Activated naive CD4-positive, alpha-beta T cell treated with anti-CD3 and anti-CD28 coated beads, Interleukin-2, amount 50 U/mL, for 24 hours (primary cell): ENCODE results near the gene SAMD11.
A peak's percentile ranks its signal among the peaks of the same experiment; 100 is the strongest.

ENCODE experiments used
- H3K27ac Mint-ChIP-seq: one replicate; pipeline ENCODE4 v1.8.0; 2021; ENCODE audit warnings: mild to moderate bottlenecking, mixed read lengths
- H3K27me3 Mint-ChIP-seq: one replicate; pipeline ENCODE4 v1.8.0; 2021; ENCODE audit warnings: mixed read lengths
- H3K36me3 Mint-ChIP-seq: one replicate; pipeline ENCODE4 v1.8.0; 2021; ENCODE audit warnings: mixed read lengths
- H3K4me1 Mint-ChIP-seq: one replicate; pipeline ENCODE4 v1.8.0; 2021; ENCODE audit warnings: mixed read lengths
- H3K4me3 Mint-ChIP-seq: one replicate; pipeline ENCODE4 v1.8.0; 2021; ENCODE audit warnings: mild to moderate bottlenecking, mixed read lengths
- H3K9me3 Mint-ChIP-seq: one replicate; pipeline ENCODE4 v1.8.0; 2021; ENCODE audit warnings: mixed read lengths

Gene SAMD11

GRCh38 chr1:920521-920920 lies 3.2 kb upstream of the SAMD11 start:
- Mint-ChIP-seq H3K9me3 (no peaks in the 10 kb centered on the region), H3K27ac (peak overlapping the region; percentile 2), H3K36me3 (no peaks in the 10 kb centered on the region), H3K4me1 (peaks cover 16% of the 10 kb centered on the region), H3K4me3 (no peak overlapping the region), H3K27me3 (peaks cover 22% of the 10 kb centered on the region)

DNA sequence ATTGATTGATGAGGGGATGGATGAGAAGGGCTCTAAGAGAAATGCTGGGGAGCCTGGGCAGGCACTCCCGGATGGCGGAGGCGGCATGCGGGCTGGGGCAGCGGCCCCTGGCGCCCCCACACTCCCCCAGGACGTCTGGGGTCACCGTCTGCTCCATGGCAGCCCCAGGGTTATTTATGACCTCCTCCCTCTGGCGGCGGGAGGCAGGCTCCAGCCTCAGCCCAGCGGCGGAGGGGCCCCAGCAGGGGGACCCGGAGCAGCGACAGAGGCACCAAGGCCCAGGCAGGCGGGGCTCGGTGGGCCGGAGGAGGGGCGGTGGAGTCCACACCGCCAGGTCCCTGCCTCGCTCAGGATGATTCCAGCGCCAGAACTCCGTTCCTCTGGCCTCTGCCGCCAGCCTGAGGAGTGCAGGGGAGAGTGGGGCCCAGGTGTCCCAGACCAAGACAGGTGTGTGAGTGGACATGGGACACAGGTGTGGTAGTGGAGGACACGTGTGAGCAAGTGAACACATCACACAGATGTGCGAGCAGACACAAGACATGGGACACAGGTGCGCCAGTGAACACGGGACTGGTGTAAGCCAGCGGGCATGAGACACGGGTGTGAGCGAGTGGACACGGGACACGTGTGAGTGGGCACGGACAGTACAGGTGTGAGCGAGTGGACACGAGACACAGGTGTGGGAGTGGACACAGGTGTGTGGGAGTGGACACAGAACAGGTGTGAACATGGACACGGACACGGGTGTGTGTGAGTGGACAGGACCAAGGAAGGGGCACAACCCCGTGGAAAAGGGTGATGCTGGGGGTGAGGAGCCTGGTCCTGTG lies 2.5 kb upstream of the SAMD11 start:
- Mint-ChIP-seq H3K27ac (no peak overlapping the region), H3K4me3 (peak overlapping the region; percentile 36), H3K4me1 (peaks cover 16% of the 10 kb centered on the region)

DNA sequence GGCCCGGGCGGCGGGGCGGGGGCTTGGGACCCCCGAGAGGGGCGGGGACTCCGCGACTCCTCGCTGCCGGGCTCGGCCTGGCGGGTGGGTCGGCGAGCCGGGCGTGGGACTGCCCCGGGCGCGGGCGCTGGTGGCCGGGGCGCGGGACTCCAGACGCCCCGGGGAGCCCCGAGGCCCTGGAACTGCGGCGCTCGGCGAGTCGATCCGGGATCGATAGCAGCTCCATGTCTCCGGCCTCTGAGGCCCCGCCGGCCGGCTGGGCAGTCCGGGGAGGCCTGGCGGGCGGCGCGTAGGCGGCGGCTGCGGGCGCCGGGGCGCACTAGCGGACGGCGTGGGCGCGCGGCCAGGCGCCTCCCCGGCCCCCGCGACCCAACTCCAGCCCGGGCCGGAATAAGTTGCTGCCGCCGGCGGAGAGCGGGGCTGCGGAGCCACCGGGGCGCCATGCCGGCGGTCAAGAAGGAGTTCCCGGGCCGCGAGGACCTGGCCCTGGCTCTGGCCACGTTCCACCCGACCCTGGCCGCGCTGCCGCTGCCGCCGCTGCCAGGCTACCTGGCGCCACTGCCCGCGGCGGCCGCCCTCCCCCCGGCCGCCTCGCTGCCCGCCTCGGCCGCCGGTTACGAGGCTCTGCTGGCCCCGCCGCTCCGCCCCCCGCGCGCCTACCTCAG lies 400 bp downstream of the SAMD11 start:
- no peak overlapping the region for H3K27ac Mint-ChIP-seq
- H3K27me3 Mint-ChIP-seq = peaks cover 24% of the 10 kb centered on the region
- H3K4me1 Mint-ChIP-seq = peaks cover 16% of the 10 kb centered on the region
- no peaks in the 10 kb centered on the region for H3K36me3 Mint-ChIP-seq
- no peak overlapping the region for H3K4me3 Mint-ChIP-seq
- no peaks in the 10 kb centered on the region for H3K9me3 Mint-ChIP-seq

More for the DNA sequence above, 2.5 kb upstream of the SAMD11 start:
- Mint-ChIP-seq H3K36me3 (no peaks in the 10 kb centered on the region), H3K9me3 (no peaks in the 10 kb centered on the region), H3K27me3 (peaks cover 22% of the 10 kb centered on the region)

DNA sequence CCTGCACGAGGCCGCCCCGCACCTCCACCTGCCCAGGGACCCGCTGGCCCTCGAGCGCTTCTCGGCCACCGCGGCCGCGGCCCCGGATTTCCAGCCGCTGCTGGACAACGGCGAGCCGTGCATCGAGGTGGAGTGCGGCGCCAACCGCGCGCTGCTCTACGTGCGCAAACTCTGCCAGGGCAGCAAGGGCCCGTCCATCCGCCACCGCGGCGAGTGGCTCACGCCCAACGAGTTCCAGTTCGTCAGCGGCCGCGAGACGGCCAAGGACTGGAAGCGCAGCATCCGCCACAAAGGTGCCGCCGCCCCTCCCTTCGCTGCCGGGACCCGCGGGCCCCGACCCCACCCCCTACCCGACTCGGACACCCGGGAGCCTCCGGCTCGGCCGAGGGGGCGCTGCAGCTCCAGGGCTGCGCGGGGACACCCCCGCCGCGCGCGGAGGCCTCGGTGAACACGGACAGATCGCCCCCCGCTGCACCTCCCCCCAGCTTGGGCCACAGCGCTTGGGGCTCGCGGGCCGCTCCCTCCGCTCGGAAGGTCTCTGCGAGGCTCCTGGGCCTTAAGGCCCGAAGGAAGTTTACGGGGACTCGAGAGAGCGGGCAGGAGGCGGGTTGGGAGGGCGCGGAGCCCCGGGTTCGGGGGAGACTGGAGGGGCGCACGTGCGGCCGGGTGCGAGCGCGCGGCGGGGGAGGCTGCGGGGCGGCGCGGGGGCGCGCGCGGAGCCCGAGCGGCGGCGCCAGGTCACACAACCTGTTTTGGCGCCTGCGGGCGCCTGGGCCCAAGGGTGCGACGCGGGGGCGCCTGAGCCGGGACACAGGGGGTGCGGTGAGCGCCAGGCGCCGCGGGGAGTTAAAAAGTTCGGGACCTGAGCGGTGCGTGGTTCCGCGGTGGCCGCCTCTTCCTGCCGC lies 1.2 kb downstream of the SAMD11 start:
- H3K4me3 Mint-ChIP-seq = peak overlapping the region; percentile 33
- H3K4me1 Mint-ChIP-seq = peaks cover 16% of the 10 kb centered on the region
- no peak overlapping the region for H3K27ac Mint-ChIP-seq
- peaks cover 24% of the 10 kb centered on the region for H3K27me3 Mint-ChIP-seq
- no peaks in the 10 kb centered on the region for H3K9me3 Mint-ChIP-seq
- H3K36me3 Mint-ChIP-seq = no peaks in the 10 kb centered on the region

DNA sequence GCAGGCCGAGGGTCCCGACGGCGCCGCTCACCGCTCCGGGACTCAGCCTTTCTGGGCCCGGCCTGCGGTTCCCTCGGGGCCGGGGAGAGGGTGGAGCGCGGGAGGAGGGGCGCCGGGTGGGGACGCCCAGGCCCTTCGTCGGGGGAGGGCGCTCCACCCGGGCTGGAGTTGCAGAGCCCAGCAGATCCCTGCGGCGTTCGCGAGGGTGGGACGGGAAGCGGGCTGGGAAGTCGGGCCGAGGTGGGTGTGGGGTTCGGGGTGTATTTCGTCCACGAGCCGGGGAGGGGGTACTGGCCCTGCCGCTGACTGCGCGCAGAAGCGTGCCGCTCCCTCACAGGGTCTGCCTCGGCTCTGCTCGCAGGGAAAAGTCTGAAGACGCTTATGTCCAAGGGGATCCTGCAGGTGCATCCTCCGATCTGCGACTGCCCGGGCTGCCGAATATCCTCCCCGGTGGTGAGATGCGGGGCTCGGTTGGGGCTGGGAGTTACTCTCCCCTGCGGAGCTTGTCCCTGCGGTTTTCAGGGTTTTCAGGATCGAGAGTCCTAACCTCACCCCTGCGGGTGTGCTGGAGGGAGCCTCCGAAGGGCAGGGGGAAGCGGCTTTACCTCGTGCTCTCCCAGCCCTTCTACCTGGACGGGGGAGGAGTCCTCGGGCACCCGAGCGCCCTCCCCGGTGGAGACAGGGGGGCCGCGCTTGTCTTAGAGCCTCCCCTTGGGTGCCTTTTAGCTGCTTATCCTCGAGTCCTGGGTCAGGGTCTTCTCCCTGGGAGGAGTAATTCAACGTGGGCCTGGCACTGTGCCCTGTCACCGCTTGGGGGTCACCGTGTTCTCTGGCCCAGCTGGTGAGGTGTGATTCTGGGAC lies 2.1 kb downstream of the SAMD11 start:
- H3K4me1 Mint-ChIP-seq = peaks cover 10% of the 10 kb centered on the region
- no peaks in the 10 kb centered on the region for H3K9me3 Mint-ChIP-seq
- no peak overlapping the region for H3K27ac Mint-ChIP-seq
- peaks cover 19% of the 10 kb centered on the region for H3K27me3 Mint-ChIP-seq
- no peaks in the 10 kb centered on the region for H3K36me3 Mint-ChIP-seq
- H3K4me3 Mint-ChIP-seq = peak overlapping the region; percentile 44

- H3K4me1 Mint-ChIP-seq = peaks cover 5% of the 10 kb centered on the region
- H3K27me3 Mint-ChIP-seq = peaks cover 14% of the 10 kb centered on the region
- no peak overlapping the region for H3K27ac Mint-ChIP-seq
- no peak overlapping the region for H3K4me3 Mint-ChIP-seq
- no peaks in the 10 kb centered on the region for H3K36me3 Mint-ChIP-seq
- no peaks in the 10 kb centered on the region for H3K9me3 Mint-ChIP-seq
These were observed 3.5 kb downstream of the SAMD11 start for GRCh38 chr1:927234-927633.

DNA sequence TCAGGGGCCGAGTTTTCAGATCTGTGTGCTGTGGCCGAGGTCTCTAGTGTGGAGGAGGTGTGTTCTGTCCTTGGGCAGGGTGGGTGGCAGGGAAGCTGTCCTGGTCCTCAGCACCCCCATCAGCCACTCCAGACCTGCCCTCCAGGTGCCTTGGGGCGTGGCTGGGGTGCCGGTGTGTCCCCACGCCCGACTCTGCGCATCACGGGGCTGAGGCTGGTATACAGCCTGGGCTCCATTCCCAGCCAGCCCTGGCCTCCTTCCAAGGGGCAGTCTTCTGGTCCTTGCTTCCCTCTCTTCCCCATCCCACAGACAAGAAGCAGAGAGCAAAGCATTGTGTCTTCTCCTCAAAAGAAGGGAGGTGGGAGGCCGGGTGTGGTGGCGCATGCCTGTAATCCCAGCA lies 4.0 kb downstream of the SAMD11 start:
- H3K27ac Mint-ChIP-seq = no peak overlapping the region
- H3K4me3 Mint-ChIP-seq = no peak overlapping the region

GRCh38 chr1:928825-929661 lies 5.3 kb downstream of the SAMD11 start:
- Mint-ChIP-seq H3K36me3 (no peaks in the 10 kb centered on the region), H3K4me3 (no peak overlapping the region), H3K27ac (no peak overlapping the region), H3K9me3 (no peaks in the 10 kb centered on the region), H3K27me3 (peaks cover 10% of the 10 kb centered on the region), H3K4me1 (no peaks in the 10 kb centered on the region)

More for the DNA sequence above, 4.0 kb downstream of the SAMD11 start:
- peaks cover 5% of the 10 kb centered on the region for H3K4me1 Mint-ChIP-seq
- peaks cover 13% of the 10 kb centered on the region for H3K27me3 Mint-ChIP-seq
- H3K36me3 Mint-ChIP-seq = no peaks in the 10 kb centered on the region
- H3K9me3 Mint-ChIP-seq = no peaks in the 10 kb centered on the region

DNA sequence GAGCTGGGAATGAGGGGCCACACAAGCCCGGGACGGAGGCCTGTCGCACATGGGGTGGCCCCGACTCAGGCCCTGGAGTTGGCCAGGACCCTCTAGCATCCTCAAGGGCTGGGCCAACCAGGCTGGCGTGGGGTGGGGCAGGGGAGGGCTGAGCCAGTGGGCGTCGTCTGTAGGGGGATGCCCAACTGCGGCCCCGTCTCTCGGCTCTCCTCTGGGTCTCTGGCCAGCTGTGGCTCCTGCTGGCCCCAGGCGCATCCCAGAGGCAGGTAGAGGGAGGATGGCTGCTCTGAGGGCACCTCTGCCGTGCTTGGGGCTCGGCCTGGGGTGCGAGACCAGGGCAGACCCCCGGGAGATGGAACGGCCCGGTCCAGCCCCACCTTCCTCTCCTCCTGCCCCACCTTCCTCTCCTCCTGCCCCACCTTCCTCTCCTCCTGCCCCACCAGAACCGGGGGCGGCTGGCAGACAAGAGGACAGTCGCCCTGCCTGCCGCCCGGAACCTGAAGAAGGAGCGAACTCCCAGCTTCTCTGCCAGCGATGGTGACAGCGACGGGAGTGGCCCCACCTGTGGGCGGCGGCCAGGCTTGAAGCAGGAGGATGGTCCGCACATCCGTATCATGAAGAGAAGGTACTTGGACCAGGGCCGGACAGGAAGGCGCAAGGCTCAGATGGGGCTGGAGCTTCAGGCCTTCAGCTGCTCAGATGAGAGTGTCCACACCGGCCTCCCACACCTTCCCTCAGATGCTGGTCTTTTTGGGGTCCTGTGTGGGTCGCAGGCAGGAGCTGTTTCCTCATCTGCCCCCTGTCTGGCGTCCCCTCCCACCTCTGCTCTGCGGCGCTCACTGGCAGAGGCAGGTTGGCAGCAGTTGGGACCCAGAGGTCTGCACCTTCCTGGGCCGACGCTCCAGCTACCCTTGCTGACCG lies 6.2 kb downstream of the SAMD11 start:
- Mint-ChIP-seq H3K4me3 (no peak overlapping the region), H3K36me3 (no peaks in the 10 kb centered on the region), H3K27ac (no peak overlapping the region), H3K27me3 (peaks cover 12% of the 10 kb centered on the region), H3K9me3 (no peaks in the 10 kb centered on the region), H3K4me1 (peaks cover 3% of the 10 kb centered on the region)

DNA sequence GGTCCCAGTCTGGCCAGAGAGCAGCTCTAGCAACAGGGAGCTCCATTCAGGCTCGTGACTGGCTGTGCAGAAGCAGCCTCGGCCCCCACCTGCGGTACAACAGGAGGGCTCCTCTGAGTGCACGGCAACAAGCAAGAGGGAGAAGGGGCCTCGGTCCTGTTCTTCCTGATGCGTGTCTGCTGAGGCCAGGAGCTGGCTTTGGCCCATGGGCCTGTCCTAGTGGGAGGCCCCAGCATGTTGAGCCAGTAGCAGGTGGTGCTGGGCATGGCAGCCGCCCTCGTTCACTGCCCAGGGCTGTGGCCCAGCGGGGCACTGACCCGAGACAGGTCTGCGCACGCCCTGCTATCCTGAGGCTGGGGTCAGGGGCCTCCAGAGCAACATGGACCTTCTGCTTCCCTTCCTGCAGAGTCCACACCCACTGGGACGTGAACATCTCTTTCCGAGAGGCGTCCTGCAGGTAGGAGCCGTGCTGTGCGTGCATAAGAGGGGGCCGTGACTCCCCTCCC lies 7.0 kb downstream of the SAMD11 start:
- no peak overlapping the region for H3K27ac Mint-ChIP-seq
- H3K4me3 Mint-ChIP-seq = no peak overlapping the region
- no peaks in the 10 kb centered on the region for H3K9me3 Mint-ChIP-seq
- no peaks in the 10 kb centered on the region for H3K36me3 Mint-ChIP-seq
- H3K4me1 Mint-ChIP-seq = peaks cover 4% of the 10 kb centered on the region
- H3K27me3 Mint-ChIP-seq = peaks cover 16% of the 10 kb centered on the region

GRCh38 chr1:931380-932172 lies 7.9 kb downstream of the SAMD11 start:
- H3K36me3 Mint-ChIP-seq = no peaks in the 10 kb centered on the region

GRCh38 chr1:932173-932510 lies 8.4 kb downstream of the SAMD11 start:
- H3K27me3 Mint-ChIP-seq = peaks cover 13% of the 10 kb centered on the region

More at GRCh38 chr1:931380-932172, 7.9 kb downstream of the SAMD11 start:
- Mint-ChIP-seq H3K27me3 (peaks cover 12% of the 10 kb centered on the region), H3K27ac (peak overlapping the region; percentile 35), H3K9me3 (no peaks in the 10 kb centered on the region), H3K4me3 (no peak overlapping the region), H3K4me1 (peaks cover 4% of the 10 kb centered on the region)

More at GRCh38 chr1:932173-932510, 8.4 kb downstream of the SAMD11 start:
- Mint-ChIP-seq H3K27ac (no peak overlapping the region), H3K4me3 (no peak overlapping the region), H3K36me3 (no peaks in the 10 kb centered on the region), H3K4me1 (peaks cover 4% of the 10 kb centered on the region), H3K9me3 (no peaks in the 10 kb centered on the region)
